ENCODE measurements around the gene CYP27B1.
"Not testable (repeated sequence)": the region's sequence is repeated elsewhere in the genome, so short reads cannot be mapped to it uniquely, and the experiment has no call there.

Gene CYP27B1

DNA sequence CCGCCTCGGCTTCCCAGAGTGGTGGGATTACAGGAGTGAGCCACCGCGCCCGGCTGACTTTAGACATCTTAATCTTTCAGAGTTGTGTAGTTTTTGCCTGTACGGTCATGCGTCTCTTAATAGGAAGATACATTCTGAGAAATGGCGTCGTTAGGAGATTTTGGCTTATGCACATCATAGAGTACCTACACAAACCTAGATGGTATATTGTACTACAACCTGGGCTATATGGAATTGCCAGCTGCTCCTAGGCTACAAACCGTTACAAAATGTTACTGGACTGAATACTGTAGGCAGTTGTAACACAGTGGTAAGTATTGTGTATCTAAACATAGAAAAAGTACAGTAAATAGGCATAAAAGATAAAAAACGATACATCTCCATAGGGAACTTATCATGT, 17.0 kb upstream of the CYP27B1 start:
- DNase-seq (ENCODE audit: low spot score): no peak

DNA sequence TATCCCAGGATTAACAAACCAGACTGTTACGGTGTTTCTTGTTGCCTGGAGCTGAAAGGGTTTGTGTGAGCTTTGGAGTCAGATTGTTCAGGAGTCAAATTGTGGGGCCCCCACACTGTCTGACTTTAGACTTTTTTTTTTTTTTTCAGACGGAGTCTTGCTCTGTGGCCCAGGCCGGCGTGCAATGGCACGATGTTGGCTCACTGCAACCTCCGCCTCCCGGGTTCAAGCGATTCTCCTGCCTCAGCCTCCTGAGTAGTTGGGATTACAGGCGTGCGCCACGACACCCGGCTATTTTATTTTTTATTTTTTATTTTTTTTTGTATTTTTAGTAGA, 16.6 kb upstream of the CYP27B1 start:
- DNase-seq (ENCODE audit: low spot score): no peak

DNA sequence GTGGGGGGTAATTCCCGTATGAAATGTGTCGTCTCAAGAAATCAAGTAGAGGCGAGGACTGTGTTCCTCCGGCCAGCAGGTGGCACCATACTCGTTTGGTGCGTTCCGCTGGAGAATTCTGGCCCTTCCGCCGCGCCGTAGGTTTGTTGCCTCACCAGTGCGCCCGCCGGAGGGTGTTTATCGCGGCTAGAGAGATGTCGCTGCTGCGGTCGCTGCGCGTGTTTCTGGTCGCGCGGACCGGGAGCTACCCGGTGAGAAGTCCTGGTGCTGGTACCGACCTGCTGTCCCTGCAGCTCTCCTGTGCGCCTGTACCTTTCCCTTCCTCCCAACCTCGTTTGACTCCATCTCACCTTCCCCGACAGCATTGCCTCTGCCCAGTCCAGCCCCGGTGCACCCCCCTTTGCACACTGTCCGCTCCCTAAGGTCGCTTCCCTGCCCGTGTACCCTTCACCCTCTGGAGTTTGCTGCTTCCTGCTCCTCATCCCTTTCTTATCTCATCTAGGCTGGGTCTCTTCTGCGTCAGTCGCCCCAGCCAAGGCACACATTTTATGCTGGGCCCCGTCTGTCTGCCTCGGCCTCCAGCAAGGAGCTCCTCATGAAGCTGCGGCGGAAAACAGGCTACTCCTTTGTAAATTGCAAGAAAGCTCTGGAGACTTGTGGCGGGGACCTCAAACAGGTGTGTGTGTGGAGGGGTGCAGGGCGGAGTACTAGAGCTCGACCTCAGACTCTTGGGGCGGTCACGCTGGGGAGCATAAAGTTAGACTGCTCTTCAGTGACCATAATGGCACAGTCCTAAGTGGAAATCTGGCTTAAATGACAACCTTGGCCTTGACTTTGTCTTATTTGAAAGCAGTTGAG, 16.0 kb upstream of the CYP27B1 start, which contains the start of gene TSFM:
Gene TSFM (plus strand): TSS at position 180 of the 858 bp plus-strand sequence. CDS start 15 bp downstream, at position 195.
- DNase-seq (ENCODE audit: low spot score): peak; percentile 97

DNA sequence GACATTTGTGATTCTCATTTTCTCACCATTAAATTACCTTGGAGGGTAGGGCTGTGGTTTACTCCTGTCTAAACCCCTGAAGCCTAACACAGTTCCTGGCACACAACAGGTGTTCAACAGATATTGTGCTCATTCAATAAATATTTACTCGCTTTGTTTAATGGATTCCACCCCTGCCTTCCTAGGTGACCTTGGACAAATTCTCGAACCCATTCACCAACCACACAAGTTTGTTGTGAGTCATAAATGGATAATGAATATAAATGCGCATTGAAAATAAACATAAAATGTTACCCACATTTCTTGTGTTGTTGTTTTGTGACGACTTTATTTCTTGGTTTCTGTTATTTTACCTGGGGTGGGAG, 15.3 kb upstream of the CYP27B1 start:
- DNase-seq (ENCODE audit: low spot score): no peak

DNA sequence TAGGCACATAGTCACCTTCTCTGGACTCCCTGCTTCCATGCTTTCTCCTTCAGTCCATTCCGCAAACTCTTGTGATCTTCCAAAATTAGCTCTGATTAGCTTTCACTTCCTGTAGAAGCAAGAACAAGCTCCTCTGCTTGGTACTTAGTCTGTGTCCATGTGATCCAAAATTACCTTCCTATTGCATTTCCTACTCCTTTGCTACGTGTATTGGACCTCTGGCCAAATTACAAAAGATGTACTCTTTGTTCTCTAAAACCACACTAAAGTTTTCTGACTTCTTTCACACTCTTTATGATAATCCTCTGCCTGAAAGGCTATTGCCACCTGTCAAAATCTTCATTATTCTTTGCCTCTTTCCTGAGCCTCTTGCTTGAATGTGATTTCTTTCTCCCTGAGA, 14.9 kb upstream of the CYP27B1 start:
- DNase-seq (ENCODE audit: low spot score): no peak

DNA sequence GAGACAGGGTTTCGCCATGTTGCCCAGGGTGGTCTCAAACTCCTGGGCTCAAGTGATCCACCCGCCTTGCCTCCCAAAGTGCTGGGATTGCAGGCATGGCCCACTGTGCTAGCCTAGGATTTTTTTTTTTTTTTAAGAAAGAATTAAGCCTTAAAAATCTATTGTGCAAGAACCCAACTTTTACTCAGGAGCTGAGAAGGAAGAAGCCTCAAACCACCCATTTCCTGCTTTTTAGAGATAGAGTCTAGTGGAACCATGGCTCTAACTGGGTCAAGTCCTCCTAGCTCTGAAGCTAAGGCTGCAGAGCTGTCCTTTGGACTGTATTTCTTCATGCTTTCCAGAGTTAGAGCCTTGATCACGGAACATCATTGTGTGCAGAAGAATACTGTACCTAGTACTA, 14.4 kb upstream of the CYP27B1 start:
- DNase-seq (ENCODE audit: low spot score): no peak

DNA sequence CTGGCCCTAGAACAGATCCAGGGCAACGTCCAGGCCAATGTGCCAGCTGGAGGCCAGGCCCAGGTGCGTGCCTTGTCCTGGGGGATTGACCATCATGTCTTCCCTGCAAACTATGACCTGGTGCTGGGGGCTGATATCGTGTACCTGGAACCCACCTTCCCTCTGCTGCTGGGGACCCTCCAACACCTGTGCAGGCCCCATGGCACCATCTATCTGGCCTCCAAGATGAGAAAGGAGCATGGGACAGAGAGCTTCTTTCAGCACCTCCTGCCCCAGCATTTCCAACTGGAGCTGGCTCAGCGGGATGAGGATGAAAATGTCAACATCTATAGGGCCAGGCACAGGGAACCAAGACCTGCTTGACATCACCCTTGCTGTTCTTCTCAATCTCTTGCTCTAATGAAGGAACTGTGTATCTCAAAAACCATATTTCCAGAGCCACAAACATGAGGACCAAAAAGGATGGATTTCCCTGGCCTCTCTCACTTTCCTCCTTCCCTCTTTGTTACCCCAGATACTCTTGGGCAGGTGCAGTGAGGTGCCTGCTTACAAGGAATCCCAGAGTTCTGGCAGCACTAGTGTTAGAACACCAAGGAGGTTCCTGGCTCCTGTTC, 13.5 kb upstream of the CYP27B1 start:
- no peak for DNase-seq (ENCODE audit: low spot score)

DNA sequence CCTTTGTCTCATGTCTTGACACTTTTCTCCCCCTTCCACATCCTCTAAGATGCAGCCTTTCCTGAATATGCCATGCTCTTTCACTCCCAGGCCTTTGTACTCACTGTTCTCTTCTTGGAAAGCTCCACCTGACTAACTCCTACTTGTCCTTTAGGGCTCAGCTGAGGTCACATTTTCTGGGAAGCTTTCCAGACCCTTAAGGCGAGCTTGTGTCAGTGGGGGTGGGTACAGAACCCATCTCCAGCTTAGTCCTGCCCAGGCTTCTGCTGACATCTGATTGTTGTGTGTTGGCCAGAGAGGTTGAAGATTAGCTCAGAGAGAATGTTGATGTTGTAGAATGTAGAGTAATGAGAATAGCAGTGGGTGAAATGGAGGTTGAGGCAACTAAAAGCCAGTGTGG, 12.9 kb upstream of the CYP27B1 start:
- DNase-seq (ENCODE audit: low spot score): no peak

DNA sequence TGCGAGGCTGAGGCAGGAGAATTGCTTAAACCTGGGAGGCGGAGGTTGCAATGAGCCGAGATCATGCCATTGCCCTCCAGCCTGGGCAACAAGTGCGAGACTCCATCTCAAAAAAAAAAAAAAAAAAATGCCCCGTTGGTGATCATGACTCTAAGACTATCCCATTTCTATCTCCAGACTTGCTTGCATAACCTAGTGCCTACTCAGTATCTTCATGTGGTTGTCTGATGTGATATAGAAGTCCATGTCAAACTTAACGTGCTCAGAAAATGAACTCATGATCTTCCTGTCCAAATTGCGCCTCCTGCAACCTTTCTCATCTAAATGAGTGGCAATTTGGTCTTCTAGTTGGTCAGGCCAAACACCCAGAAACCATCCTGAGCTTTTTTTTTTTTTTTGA, 11.0 kb upstream of the CYP27B1 start:
- DNase-seq (ENCODE audit: low spot score): no peak

DNA sequence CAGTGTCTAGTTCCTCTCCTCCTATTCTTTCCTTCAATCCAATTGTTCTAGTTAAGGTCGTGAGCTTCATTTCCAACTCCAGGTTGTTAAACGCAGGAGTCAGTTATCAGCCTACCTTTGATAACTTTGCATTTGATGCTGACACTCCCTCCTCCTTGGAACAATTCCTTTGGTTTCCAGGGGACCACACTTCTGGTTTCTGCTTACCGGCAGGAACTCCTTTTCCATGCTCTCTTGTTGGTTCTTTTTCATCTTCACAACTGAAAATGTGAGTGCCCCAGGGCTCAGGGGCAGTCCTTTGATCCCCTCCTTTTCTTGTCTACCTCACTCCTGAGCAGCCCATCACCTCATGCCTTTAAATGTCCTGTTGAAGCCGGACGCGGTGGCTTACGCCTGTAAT, 10.5 kb upstream of the CYP27B1 start:
- DNase-seq (ENCODE audit: low spot score): no peak

DNA sequence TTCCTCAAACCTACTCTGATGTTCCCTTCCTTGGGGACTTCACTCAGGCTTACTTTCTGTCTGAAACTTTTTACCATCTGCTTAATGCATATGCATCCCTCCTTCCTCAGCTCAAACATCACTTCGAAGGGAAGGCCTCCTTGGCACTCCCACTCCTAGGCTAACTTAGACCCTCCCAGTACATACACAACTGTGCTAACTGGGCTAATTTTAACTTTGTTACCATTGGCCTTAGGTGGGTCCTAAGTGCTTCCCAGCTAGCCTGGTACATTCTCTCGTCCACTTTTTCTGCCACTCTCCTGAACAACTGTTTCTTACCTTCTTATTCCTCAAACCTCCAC, 9.3 kb upstream of the CYP27B1 start:
- DNase-seq (ENCODE audit: low spot score): no peak

DNA sequence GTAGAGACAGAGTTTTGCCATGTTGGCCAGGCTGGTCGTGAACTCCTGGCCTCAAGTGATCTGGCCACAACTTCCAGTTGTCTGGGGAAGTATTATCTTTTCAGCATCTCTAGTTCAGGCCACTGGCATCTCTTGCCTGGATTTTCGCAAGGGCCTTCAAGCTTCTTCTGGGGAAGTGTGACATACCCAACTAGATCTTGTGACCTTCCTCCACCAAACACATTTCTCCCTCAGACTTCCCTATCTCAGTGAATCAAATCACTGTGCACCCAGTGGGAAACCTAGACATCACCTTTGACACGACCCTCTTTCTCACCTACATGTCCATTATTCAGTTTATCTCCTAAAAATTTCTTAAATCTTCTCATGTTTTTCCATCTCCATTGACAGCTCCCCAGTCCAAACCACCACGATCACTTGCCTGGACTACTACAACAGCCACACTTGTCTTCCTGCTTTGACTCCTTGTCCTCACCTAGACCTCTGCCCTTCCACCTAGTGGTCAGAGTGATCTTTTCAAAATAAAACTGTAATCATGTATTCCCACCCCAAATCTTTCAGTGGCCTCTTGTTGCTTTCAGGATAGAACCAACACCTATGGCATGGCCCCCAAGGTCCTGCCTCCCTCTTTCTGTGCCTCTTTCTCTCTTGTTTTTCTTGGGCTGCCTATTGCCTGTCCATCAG, 8.8 kb upstream of the CYP27B1 start:
- no peak for DNase-seq (ENCODE audit: low spot score)

DNA sequence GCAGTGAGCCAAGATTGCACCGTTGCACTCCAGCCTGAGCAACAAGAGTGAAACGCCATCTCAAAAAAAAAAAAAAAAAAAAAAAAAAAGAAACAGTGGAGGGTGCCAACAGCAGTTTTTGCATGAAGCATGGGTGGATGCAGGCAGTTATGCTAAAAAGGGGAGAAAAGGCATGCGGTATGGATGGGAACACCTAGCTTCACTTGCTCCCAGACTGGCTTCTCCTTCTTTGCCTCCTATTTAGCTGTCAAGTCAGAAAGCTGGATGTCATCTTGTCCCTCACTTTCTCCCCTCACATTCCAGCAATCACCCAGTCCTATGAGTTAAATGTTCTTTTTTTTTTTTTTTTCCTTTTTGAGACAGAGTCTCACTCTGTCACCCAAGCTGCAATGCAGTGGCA, 8.2 kb upstream of the CYP27B1 start:
- no peak for DNase-seq (ENCODE audit: low spot score)

DNA sequence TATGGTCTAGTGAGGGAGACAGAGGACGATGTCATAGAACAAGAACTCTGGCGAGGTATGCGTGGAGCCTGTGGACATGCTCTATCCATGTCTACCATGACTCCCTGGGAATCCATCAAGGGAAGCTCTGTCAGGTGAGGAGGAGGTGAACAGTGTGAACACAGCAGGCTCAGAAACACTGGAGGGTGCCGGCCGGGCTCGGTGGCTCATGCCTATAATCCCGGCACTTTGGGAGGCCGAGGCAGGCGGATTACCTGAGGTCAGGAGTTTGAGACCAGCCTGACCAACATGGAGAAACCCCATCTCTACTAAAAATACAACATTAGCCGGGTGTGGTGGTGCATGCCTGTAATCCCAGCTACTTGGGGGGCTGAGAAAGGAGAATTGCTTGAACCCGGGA, 7.8 kb upstream of the CYP27B1 start:
- DNase-seq (ENCODE audit: low spot score): not testable (repeated sequence)

DNA sequence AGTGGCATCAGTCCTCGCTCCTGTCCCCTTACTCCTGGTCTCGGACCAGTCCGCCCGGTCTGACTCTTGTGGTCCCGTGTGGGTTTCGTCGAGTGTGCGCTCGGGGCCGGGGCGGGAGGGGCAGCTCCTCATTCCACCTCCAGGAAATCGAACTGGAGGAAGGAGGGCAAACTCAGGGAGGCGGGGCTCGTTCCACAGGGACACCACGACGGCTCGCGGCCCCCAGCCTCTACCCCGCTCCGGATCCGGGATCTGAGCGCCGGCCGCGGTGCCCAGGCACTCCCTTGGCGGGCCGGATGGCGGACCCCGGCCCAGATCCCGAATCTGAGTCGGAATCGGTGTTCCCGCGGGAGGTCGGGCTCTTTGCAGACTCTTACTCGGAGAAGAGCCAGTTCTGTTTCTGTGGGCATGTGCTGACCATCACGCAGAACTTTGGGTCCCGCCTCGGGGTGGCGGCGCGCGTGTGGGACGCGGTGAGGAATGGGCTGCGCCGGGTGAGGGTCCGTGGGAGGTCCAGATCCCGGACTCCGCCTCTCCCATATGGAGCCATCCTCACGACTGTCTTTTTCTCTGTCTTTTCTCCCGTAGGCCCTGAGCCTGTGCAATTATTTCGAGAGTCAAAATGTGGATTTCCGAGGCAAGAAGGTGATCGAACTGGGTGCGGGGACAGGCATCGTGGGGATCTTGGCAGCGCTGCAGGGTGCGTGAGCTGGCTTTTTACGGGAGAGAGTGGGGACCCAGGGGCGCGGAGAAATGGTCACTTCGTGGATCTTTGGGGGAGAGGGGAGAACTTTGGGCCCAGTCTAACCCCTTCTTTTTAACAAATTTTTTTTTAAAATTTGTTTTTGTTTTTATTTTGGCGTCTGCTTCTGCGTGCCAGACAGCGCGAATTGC, 5.8 kb upstream of the CYP27B1 start, which contains the start of gene EEF1AKMT3:
Gene EEF1AKMT3 (plus strand): TSS at position 186 of the 894 bp plus-strand sequence. CDS start 111 bp downstream, at position 297.
- peak; percentile 83 for DNase-seq (ENCODE audit: low spot score)

DNA sequence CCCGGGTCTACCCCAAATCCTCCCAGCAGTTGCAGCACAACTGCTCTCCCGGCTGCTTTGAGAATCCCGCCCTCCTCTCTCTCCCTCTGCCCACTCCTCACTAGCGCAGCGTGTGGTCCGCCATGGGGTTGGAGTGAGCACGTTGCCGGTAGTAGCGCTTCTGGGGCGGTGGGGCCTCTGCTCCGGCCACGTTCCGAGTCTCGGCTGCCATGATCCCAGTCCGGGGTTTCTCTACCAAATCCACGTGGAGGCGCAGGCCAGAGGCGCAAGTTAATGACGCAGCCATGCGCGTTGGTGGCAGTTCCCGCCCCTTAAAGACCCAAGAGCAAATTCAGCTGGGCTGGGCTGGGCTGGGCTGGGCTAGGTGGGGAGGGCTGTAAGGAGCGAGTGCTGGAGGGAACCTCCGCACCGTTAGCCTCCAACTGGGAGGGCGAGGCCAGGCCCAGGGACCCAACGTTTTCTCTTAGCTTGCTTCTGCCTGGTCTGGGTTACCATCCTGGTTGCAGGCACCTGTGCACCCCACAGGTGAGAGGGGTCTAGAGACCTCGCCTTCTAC, 5.1 kb upstream of the CYP27B1 start, which contains the start of gene METTL1:
Gene METTL1 (minus strand): TSS at position 233 of the 556 bp plus-strand sequence. CDS start 22 bp downstream, at position 211.
- peak; percentile 98 for DNase-seq (ENCODE audit: low spot score)

DNA sequence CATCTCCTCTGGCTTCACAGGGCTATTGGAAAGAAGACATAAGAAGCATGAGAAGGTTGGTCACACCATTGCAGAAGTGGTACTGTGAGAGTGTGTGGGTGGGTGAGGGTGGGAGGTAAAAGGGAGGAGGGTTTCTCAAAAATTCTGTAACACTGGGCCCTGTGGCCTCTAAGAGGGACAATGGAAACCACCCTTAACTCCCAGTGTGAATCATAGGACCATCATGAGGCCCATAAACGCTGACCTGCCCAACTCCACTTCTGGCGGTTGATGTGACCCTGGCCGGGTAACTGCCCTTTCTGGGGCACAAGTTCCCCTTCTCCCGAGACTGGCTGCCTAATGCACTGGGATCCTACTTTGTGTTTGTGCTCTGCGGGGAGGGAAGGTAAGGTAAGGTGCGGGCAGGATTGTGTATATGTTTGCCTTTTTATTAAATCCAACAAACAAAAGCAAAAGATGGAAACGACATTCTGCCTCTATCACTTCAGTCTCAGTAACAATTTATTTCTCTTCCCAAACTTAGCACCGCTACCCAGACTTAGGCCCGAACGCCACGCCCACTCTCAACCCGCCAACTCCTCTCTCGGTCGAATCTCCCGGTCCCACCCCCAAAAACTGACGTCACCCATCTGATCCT, 4.5 kb upstream of the CYP27B1 start:
- no peak for DNase-seq (ENCODE audit: low spot score)

DNA sequence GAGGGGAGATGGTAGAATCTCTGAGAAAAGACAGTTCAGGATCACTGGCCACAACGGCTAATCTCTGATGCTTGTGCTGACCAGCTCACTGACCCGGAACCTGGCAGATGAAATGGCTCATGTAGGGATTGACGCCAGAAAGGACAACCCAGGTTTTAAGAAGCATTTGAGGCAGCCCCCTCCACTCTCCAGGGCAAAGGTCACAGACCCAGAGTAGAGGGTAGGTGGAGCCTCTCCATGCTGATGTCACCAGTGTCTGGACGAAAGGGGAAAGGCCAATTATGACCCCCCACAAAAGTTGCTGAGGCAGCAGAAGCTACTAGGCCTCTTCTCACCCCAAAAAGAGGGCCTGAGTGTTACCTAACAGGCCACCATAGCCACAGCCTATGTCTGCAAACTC, 3.9 kb upstream of the CYP27B1 start:
- no peak for DNase-seq (ENCODE audit: low spot score)

DNA sequence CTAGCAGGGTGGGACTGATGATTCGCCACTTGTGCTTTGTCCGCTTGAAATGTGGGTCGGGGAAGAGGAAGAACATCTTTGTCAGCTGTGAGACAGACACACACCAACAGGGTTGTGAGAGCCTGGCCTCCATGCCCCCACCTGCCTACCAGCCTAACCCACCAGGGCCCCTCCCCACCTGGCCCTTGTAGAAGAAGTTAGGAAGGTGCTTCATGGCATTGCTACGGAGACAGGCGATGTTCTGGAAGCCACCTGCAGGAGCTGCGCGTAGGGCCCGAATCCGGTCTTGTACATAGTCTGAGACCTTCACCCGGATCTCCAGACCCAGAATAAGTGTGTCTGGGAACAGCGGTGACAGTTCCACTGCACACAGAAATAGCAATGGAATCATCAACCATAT, 2.7 kb upstream of the CYP27B1 start:
- DNase-seq (ENCODE audit: low spot score): no peak

DNA sequence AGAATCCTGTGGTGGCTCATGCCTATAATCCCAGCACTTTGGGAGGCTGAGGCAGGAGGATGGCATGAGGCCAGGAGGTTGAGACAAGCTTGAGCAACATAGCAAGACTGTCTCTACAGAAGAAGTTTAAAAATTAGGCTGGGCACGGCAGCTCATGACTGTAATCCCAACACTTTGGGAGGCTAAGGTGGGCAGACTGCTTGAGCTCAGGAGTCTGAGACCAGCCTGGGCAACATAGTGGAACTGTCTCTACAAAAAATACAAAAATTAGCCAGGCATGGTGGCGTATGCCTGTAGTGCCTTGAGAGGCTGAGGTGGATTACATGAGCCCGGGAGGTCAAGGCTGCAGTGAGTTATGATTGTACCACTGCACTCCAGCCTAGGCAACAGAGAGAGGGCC, 998 bp upstream of the CYP27B1 start:
- DNase-seq (ENCODE audit: low spot score): no peak

DNA sequence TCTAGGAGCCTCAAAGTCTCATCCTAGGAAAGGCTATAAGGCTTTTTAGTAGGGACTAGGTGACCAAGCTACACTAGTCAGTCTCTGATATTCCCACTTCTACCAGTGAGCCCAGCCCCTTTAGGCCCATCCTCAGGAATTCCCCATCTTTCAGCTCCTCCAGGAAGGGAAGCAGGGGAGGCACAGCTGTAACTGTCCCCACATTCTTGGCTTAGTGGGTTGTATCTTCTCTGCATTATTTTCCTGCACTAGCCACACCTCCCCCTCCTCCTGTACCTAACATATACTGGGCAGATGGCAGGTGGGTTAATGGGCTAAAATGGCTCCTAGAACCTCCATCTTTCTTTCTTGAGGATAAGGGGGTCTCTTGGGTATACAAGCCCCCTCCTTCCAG, 424 bp upstream of the CYP27B1 start:
- no peak for DNase-seq (ENCODE audit: low spot score)

All from left forelimb (tissue), 1 donor.